Measurements from ENCODE around the gene KAT8. TPM values are rescaled to one million over a fixed set of nuclear protein-coding genes. Genes with fewer than 3 reads are reported as not detected.

The KAT8 gene
- total and polyA plus RNA-seq, 2 of the 13 experiments (the other 11 are each of a cell fraction or from before 2014, with no cell fraction given), result 79.0 to 84.2 TPM

GRCh38 chr16:31179747-31180459 lies 62.4 kb downstream of the KAT8 start, which contains the start of gene FUS (continued):
- TF ChIP-seq FOXA1 (IDR thresholded peaks at IDR 0.05) (no peak), FOXA1 (CRISPR knock-in tag; IDR thresholded peaks at IDR 0.05) (peak; percentile 60), SRY (CRISPR knock-in tag; IDR thresholded peaks at IDR 0.05) (peak; percentile 82; the same call in 1 of the 2 replicates), ATAD3A (CRISPR knock-in tag; IDR thresholded peaks at IDR 0.05) (peak; percentile 95), ZBED4 (CRISPR knock-in tag; IDR thresholded peaks at IDR 0.05; ENCODE audit: borderline replicate concordance) (peak; percentile 76), ZFYVE20 (CRISPR knock-in tag; IDR thresholded peaks at IDR 0.05; ENCODE audit: borderline replicate concordance, low read depth) (peak; percentile 75), CERS6 (CRISPR knock-in tag; IDR thresholded peaks at IDR 0.05) (no peak), CREB1 (IDR thresholded peaks at IDR 0.05) (peak; percentile 76), CREB1 (CRISPR knock-in tag; IDR thresholded peaks at IDR 0.05) (peak; percentile 80), RCOR2 (CRISPR knock-in tag; IDR thresholded peaks at IDR 0.05) (no peak), SIN3B (IDR thresholded peaks at IDR 0.05; ENCODE audit: low read length) (peak; percentile 68; the same call in 1 of the 2 replicates), ELF3 (CRISPR knock-in tag; IDR thresholded peaks at IDR 0.05) (peak; percentile 75; the same call in 1 of the 2 replicates), SMARCC2 (IDR thresholded peaks at IDR 0.05) (no peak), NFKBIZ (CRISPR knock-in tag; IDR thresholded peaks at IDR 0.05) (peak; percentile 61; the same call in 1 of the 2 replicates), ZNF282 (IDR thresholded peaks at IDR 0.05; ENCODE audit: partially characterized antibody) (no peak), HNF1B (CRISPR knock-in tag; IDR thresholded peaks at IDR 0.05) (peak; percentile 80; the same call in 1 of the 2 replicates), PHF5A (CRISPR knock-in tag; IDR thresholded peaks at IDR 0.05; ENCODE audit: low read depth, unreplicated experiment) (no peak), PCBP1 (IDR thresholded peaks at IDR 0.05; ENCODE audit: borderline replicate concordance, low read depth, low read length) (peak; percentile 61; the same call in 1 of the 2 replicates), TRIM22 (IDR thresholded peaks at IDR 0.05) (no peak), STAT6 (CRISPR knock-in tag; IDR thresholded peaks at IDR 0.05; ENCODE audit: borderline replicate concordance) (peak; percentile 92; the same call in 1 of the 2 replicates), NCOA2 (CRISPR knock-in tag; IDR thresholded peaks at IDR 0.05) (peak; percentile 67)

Data from HepG2 (cell line).